ENCODE measurements around the gene TMEM175.
"Not testable (repeated sequence)": the region's sequence is repeated elsewhere in the genome, so short reads cannot be mapped to it uniquely, and the experiment has no call there.

Gene TMEM175

GRCh38 chr4:915041-915474, 17.2 kb upstream of the TMEM175 start:
- no peak for DNase-seq (ENCODE audit: low read depth in 3 of 3)

- DNase-seq (ENCODE audit: low read depth in 3 of 3), result no peak
Measured at GRCh38 chr4:915595-915994, 16.7 kb upstream of the TMEM175 start.

GRCh38 chr4:917466-917865, 14.8 kb upstream of the TMEM175 start:
- DNase-seq (ENCODE audit: low read depth in 3 of 3), result no peak

GRCh38 chr4:917992-918391, 14.3 kb upstream of the TMEM175 start:
- DNase-seq (ENCODE audit: low read depth in 3 of 3), result no peak

GRCh38 chr4:918591-918990, 13.7 kb upstream of the TMEM175 start:
- not testable (repeated sequence) for DNase-seq (ENCODE audit: low read depth in 3 of 3)

GRCh38 chr4:919004-919680, 13.1 kb upstream of the TMEM175 start:
- DNase-seq (ENCODE audit: low read depth in 3 of 3), result not testable (repeated sequence)

- no peak for DNase-seq (ENCODE audit: low read depth in 3 of 3)
Measured at GRCh38 chr4:921830-922331, 10.4 kb upstream of the TMEM175 start.

GRCh38 chr4:924107-925096, 7.9 kb upstream of the TMEM175 start:
- DNase-seq (ENCODE audit: low read depth in 3 of 3), result no peak

- DNase-seq (ENCODE audit: low read depth in 3 of 3), result no peak
Measured at GRCh38 chr4:925171-925570, 7.1 kb upstream of the TMEM175 start.

GRCh38 chr4:925771-926500, 6.3 kb upstream of the TMEM175 start:
- no peak for DNase-seq (ENCODE audit: low read depth in 3 of 3)

- no peak for DNase-seq (ENCODE audit: low read depth in 3 of 3)
Measured at GRCh38 chr4:926538-926937, 5.7 kb upstream of the TMEM175 start.

- DNase-seq (ENCODE audit: low read depth in 3 of 3), result not testable (repeated sequence)
Measured at GRCh38 chr4:927566-927965, 4.7 kb upstream of the TMEM175 start.

- no peak for DNase-seq (ENCODE audit: low read depth in 3 of 3)
Measured at GRCh38 chr4:929096-929765, 3.0 kb upstream of the TMEM175 start.

- DNase-seq (ENCODE audit: low read depth in 3 of 3), result no peak
Measured at GRCh38 chr4:930028-930551, 2.2 kb upstream of the TMEM175 start.

- DNase-seq (ENCODE audit: low read depth in 3 of 3), result no peak
Measured at GRCh38 chr4:930827-931193, 1.4 kb upstream of the TMEM175 start.

GRCh38 chr4:931194-931959, 883 bp upstream of the TMEM175 start:
- DNase-seq (ENCODE audit: low read depth in 3 of 3), result no peak

GRCh38 chr4:932713-933070, 432 bp downstream of the TMEM175 start:
- DNase-seq (ENCODE audit: low read depth in 3 of 3), result no peak

- DNase-seq (ENCODE audit: low read depth in 3 of 3), result not testable (repeated sequence)
Measured at GRCh38 chr4:939508-939907, 7.2 kb downstream of the TMEM175 start.

GRCh38 chr4:945274-946102, 13.2 kb downstream of the TMEM175 start:
- no peak for DNase-seq (ENCODE audit: low read depth in 3 of 3)

GRCh38 chr4:946103-946450, 13.8 kb downstream of the TMEM175 start:
- DNase-seq (ENCODE audit: low read depth in 3 of 3), result no peak

All from stimulated activated CD4-positive, alpha-beta T cell treated with anti-CD3 and anti-CD28 coated beads, TNF-alpha, amount 100 ng/mL, for 48 hours (primary cell).